AG04449 (cell line): ENCODE results near the gene ERBB4.
"Not testable (repeated sequence)": the region's sequence is repeated elsewhere in the genome, so short reads cannot be mapped to it uniquely, and the experiment has no call there.

Experiments used
- CTCF ChIA-PET: fragments of 350-600 bp; formaldehyde crosslinking; extraction: SDS; loops from one replicate; lab custom pipeline; 2021; ENCODE audit warnings: antibody characterized with exemption; lab: Yijun Ruan, JAX
- POLR2A ChIA-PET: fragments of 400-600, 350-600 bp; formaldehyde crosslinking; extraction: SDS; loops from one replicate; lab custom pipeline; 2020; ENCODE audit warnings: antibody characterized with exemption, inconsistent platforms; lab: Yijun Ruan, JAX
- DNase-seq: peaks from one replicate; pipeline ENCODE4 v3.0.0-alpha.2; 2010; ENCODE audit warnings: low read depth, low spot score
- H3K4me3 ChIP-seq: 2 replicates; pipeline ENCODE4 v1.5.1; 2011; ENCODE audit warnings: low read depth, mild to moderate bottlenecking, control low read depth, low read length
- CTCF ChIP-seq: IDR thresholded peaks from one replicate; pipeline ENCODE4 v1.5.1; 2011; ENCODE audit warnings: mild to moderate bottlenecking, moderate library complexity, low read length, control low read depth, inconsistent platforms; ENCODE audit not compliant: insufficient read depth; ENCODE audit errors: missing control alignments

The ERBB4 gene

GRCh38 chr2:212484563-212485080 is 54.0 kb downstream of the ERBB4 start:
- TF ChIP-seq CTCF = no peak
- ChIA-PET CTCF (no interaction called here), POLR2A (no interaction called here)
- no peak for DNase-seq
- no peak overlapping the region for H3K4me3 ChIP-seq

- POLR2A ChIA-PET = no interaction called here
- no peak for DNase-seq
- H3K4me3 ChIP-seq = no peak overlapping the region
- CTCF ChIA-PET = no interaction called here
- TF ChIP-seq CTCF = no peak
Observed at GRCh38 chr2:212480447-212480846, 58.2 kb downstream of the ERBB4 start.

GRCh38 chr2:212477571-212477970 is 61.0 kb downstream of the ERBB4 start:
- ChIA-PET CTCF (no interaction called here), POLR2A (no interaction called here)
- no peak overlapping the region for H3K4me3 ChIP-seq
- TF ChIP-seq CTCF = no peak
- DNase-seq = no peak

GRCh38 chr2:212473211-212473610 is 65.4 kb downstream of the ERBB4 start:
- no peak overlapping the region for H3K4me3 ChIP-seq
- no peak for TF ChIP-seq CTCF
- no peak for DNase-seq
- POLR2A ChIA-PET = no interaction called here
- CTCF ChIA-PET = no interaction called here

GRCh38 chr2:212467551-212467950 is 71.1 kb downstream of the ERBB4 start:
- DNase-seq, CTCF ChIA-PET, H3K4me3 ChIP-seq, POLR2A ChIA-PET: not testable (repeated sequence)

- POLR2A ChIA-PET = no interaction called here
- CTCF ChIA-PET = interaction anchor here (0.9 kb wide), 1 partner anchor 29 kb away, joined by 3 read pairs; no protein-coding TSS in a partner anchor
- H3K4me3 ChIP-seq = no peak overlapping the region
- TF ChIP-seq CTCF = no peak
- no peak for DNase-seq
Observed at GRCh38 chr2:212465456-212465855, 73.1 kb downstream of the ERBB4 start.

DNA sequence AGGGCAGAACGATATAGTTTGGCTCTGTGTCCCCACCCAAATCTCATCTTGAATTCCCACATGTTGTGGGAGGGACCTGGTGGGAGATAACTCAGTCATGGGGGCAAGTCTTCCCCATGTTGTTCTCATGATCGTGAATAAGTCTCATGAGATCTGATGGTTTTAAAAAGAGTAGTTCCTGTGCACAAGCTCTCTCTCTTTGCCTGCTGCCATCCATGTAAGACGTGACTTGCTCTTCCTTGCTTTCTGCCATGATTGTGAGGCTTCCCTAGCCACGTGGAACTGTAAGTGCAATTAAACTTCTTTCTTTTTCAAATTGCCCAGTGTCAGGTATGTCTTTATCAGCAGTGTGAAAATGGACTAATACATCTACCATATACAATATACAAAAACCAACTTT is 76.9 kb downstream of the ERBB4 start:
- DNase-seq, POLR2A ChIA-PET, H3K4me3 ChIP-seq, CTCF ChIA-PET: not testable (repeated sequence)
